ENCODE data around the gene ADAMTS10. TPM values are rescaled to one million over a fixed set of nuclear protein-coding genes. Genes with fewer than 3 reads are reported as not detected.

ADAMTS10 gene
- total and polyA plus RNA-seq, 7 donors = 1.9 to 8.2 (median 3.4) TPM

GRCh38 chr19:8573316-8573715, 37.2 kb downstream of the ADAMTS10 start:
- intact Hi-C loops (cut with DNase I) = no loop called here
- H3K4me3 ChIP-seq = no peak overlapping the region
- H3K9me3 ChIP-seq = no peaks in the 10 kb centered on the region
- WGBS, 3 donors = 86 to 90% (median 88%) methylated on average over 7 of the region's 7 CpGs
- no peaks in the 10 kb centered on the region for H3K4me1 ChIP-seq
- ATAC-seq = no peak
- peaks cover 0 to 3% (median 0%) of the 10 kb centered on the region in 3 donors for H3K27me3 ChIP-seq (ENCODE audit: insufficient read depth in 3 of 3, low read length in 2 of 3)
- TF ChIP-seq, protein P1, sequence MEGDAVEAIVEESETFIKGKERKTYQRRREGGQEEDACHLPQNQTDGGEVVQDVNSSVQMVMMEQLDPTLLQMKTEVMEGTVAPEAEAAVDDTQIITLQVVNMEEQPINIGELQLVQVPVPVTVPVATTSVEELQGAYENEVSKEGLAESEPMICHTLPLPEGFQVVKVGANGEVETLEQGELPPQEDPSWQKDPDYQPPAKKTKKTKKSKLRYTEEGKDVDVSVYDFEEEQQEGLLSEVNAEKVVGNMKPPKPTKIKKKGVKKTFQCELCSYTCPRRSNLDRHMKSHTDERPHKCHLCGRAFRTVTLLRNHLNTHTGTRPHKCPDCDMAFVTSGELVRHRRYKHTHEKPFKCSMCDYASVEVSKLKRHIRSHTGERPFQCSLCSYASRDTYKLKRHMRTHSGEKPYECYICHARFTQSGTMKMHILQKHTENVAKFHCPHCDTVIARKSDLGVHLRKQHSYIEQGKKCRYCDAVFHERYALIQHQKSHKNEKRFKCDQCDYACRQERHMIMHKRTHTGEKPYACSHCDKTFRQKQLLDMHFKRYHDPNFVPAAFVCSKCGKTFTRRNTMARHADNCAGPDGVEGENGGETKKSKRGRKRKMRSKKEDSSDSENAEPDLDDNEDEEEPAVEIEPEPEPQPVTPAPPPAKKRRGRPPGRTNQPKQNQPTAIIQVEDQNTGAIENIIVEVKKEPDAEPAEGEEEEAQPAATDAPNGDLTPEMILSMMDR (IDR thresholded peaks at IDR 0.05) = no peak
- no peak overlapping the region for H3K27ac ChIP-seq
- no peaks in the 10 kb centered on the region for H3K36me3 ChIP-seq (ENCODE audit: insufficient read depth in 1 of 2, low read depth in 1 of 2)
- DNase-seq = no peak

GRCh38 chr19:8571006-8571411, 39.5 kb downstream of the ADAMTS10 start:
- ATAC-seq = no peak
- intact Hi-C loops (cut with DNase I) = no loop called here
- Histone ChIP-seq H3K36me3 (ENCODE audit: insufficient read depth in 1 of 2, low read depth in 1 of 2) (no peaks in the 10 kb centered on the region), H3K27me3 (ENCODE audit: insufficient read depth in 3 of 3, low read length in 2 of 3) (peaks cover 0 to 1% (median 0%) of the 10 kb centered on the region in 3 donors), H3K4me1 (no peaks in the 10 kb centered on the region), H3K27ac (no peak overlapping the region), H3K9me3 (no peaks in the 10 kb centered on the region), H3K4me3 (no peak overlapping the region)
- TF ChIP-seq, protein P1 (IDR thresholded peaks at IDR 0.05) = no peak
- no peak for DNase-seq
- WGBS, 3 donors = 24 to 39% (median 28%) methylated on average over 5 of the region's 5 CpGs

GRCh38 chr19:8569066-8569771, 41.3 kb downstream of the ADAMTS10 start:
- no peaks in the 10 kb centered on the region for H3K36me3 ChIP-seq (ENCODE audit: insufficient read depth in 1 of 2, low read depth in 1 of 2)
- no peak for DNase-seq
- no peak overlapping the region for H3K4me3 ChIP-seq
- intact Hi-C loops (cut with DNase I) = no loop called here
- peaks cover 0 to 1% (median 0%) of the 10 kb centered on the region in 3 donors for H3K27me3 ChIP-seq (ENCODE audit: insufficient read depth in 3 of 3, low read length in 2 of 3)
- WGBS, 3 donors = 67 to 73% (median 68%) methylated on average over 5 of the region's 5 CpGs
- H3K4me1 ChIP-seq = no peaks in the 10 kb centered on the region
- TF ChIP-seq, protein P1 (IDR thresholded peaks at IDR 0.05) = no peak
- H3K9me3 ChIP-seq = no peaks in the 10 kb centered on the region
- no peak overlapping the region for H3K27ac ChIP-seq
- peak in 3 of 4 donors; percentile 26 to 40 (median 27) for ATAC-seq

- no peak for ATAC-seq
These were observed 42.9 kb downstream of the ADAMTS10 start for GRCh38 chr19:8567522-8568172.

More at GRCh38 chr19:8567522-8568172, 42.9 kb downstream of the ADAMTS10 start:
- WGBS, 3 donors = 86 to 91% (median 90%) methylated on average over 15 of the region's 15 CpGs
- Histone ChIP-seq H3K27ac (no peak overlapping the region), H3K9me3 (no peaks in the 10 kb centered on the region), H3K27me3 (ENCODE audit: insufficient read depth in 3 of 3, low read length in 2 of 3) (peaks cover 0 to 1% (median 0%) of the 10 kb centered on the region in 3 donors), H3K36me3 (ENCODE audit: insufficient read depth in 1 of 2, low read depth in 1 of 2) (no peaks in the 10 kb centered on the region), H3K4me1 (no peaks in the 10 kb centered on the region), H3K4me3 (no peak overlapping the region)
- no peak for DNase-seq
- intact Hi-C loops (cut with DNase I) = no loop called here
- TF ChIP-seq, protein P1 (IDR thresholded peaks at IDR 0.05) = no peak

Data from psoas muscle (tissue), 8 donors.